Erythroblast (primary cell): ENCODE results near the gene PRICKLE1.

ENCODE experiments used
- GATA1 ChIP-seq: IDR thresholded peaks from 2 replicates; pipeline ENCODE4 v1.6.1; 2011; ENCODE audit warnings: low read depth, mild to moderate bottlenecking, control low read depth, low read length, moderate library complexity
- POLR2A ChIP-seq: IDR thresholded peaks from 2 replicates; pipeline ENCODE4 v1.6.1; 2011; ENCODE audit warnings: mild to moderate bottlenecking, low read length

GRCh38 chr12:42508913-42509460, 80.6 kb downstream of the PRICKLE1 start:
- TF ChIP-seq POLR2A, result no peak
- TF ChIP-seq GATA1, result no peak
